Activated CD4-positive, alpha-beta T cell treated with anti-CD3 and anti-CD28 coated beads for 36 hours (primary cell): Measurements from ENCODE around the gene C1orf159. TPM values are rescaled to one million over a fixed set of nuclear protein-coding genes. Genes with fewer than 3 reads are reported as not detected.
"Not testable (repeated sequence)": the region's sequence is repeated elsewhere in the genome, so short reads cannot be mapped to it uniquely, and the experiment has no call there.

Experiments used
- ATAC-seq: fragments of 200-7000 bp; cut with Tn5 transposase; one replicate; pipeline ENCODE4 v1.10.0; 2021; ENCODE audit warnings: mild to moderate bottlenecking, moderate library complexity
- CTCF ChIA-PET: fragments of 350-600 bp; sonication (Branson Sonifier 250); formaldehyde crosslinking; loops from one replicate; lab custom pipeline; 2021; ENCODE audit warnings: antibody characterized with exemption; lab: Charles Lee
- POLR2A ChIA-PET: fragments of 350-600 bp; sonication (Branson Sonifier 250); formaldehyde crosslinking; loops from one replicate; lab custom pipeline; 2021; ENCODE audit warnings: antibody characterized with exemption, inconsistent platforms; lab: Charles Lee
- DNase-seq: peaks from one replicate; pipeline ENCODE4 v3.0.0-alpha.2; 2020
- H3K27ac Mint-ChIP-seq: one replicate; pipeline ENCODE4 v1.8.0; 2021; ENCODE audit warnings: mixed read lengths
- H3K27me3 Mint-ChIP-seq: one replicate; pipeline ENCODE4 v1.8.0; 2021; ENCODE audit warnings: mixed read lengths
- H3K36me3 Mint-ChIP-seq: one replicate; pipeline ENCODE4 v1.8.0; 2021; ENCODE audit warnings: low read depth, mixed read lengths
- H3K4me1 Mint-ChIP-seq: one replicate; pipeline ENCODE4 v1.8.0; 2021; ENCODE audit warnings: mixed read lengths
- H3K4me3 Mint-ChIP-seq: one replicate; pipeline ENCODE4 v1.8.0; 2021; ENCODE audit warnings: mild to moderate bottlenecking, moderate library complexity, mixed read lengths
- H3K9me3 Mint-ChIP-seq: one replicate; pipeline ENCODE4 v1.8.0; 2021; ENCODE audit warnings: low read depth, mixed read lengths
- intact Hi-C, 2 experiments: fragments of 100-400 bp; cut with DNase I in 1 of 2; cut with micrococcal nuclease in 1 of 2; formaldehyde crosslinking; loops; one replicate each; pipeline versions ENCODE4 v1.14.2 to v1.15.1; 2022 to 2024; cut with DNase I, micrococcal nuclease
- total RNA-seq, 2 experiments: library from RNA; stranded (reverse); gene quantifications; one replicate each; pipeline ENCODE4 v1.2.3, GENCODE V29; 2021

The C1orf159 gene
- total RNA-seq, 2 experiments from 2014 or later: 11.3 to 13.5 TPM

- peak overlapping the region; percentile 40 for H3K27ac Mint-ChIP-seq
- H3K9me3 Mint-ChIP-seq: peaks cover 12% of the 10 kb centered on the region
- POLR2A ChIA-PET: no interaction called here
- H3K36me3 Mint-ChIP-seq: peaks cover 17% of the 10 kb centered on the region
- peaks cover 30% of the 10 kb centered on the region for H3K4me1 Mint-ChIP-seq
- DNase-seq (no peak), ATAC-seq (no peak)
- no peak overlapping the region for H3K4me3 Mint-ChIP-seq
- intact Hi-C loops: no loop called here
- CTCF ChIA-PET: no interaction called here
- H3K27me3 Mint-ChIP-seq: peaks cover 9% of the 10 kb centered on the region
Observed at GRCh38 chr1:1099506-1100183, 16.2 kb downstream of the C1orf159 start.

GRCh38 chr1:1098681-1099421, 17.0 kb downstream of the C1orf159 start:
- ChIA-PET CTCF (no interaction called here), POLR2A (no interaction called here)
- no peak overlapping the region for H3K4me3 Mint-ChIP-seq
- H3K9me3 Mint-ChIP-seq: peaks cover 12% of the 10 kb centered on the region
- intact Hi-C loops: no loop called here
- peaks cover 17% of the 10 kb centered on the region for H3K36me3 Mint-ChIP-seq
- H3K4me1 Mint-ChIP-seq: peaks cover 23% of the 10 kb centered on the region
- DNase-seq (no peak), ATAC-seq (peak; percentile 74)
- H3K27me3 Mint-ChIP-seq: peaks cover 9% of the 10 kb centered on the region
- H3K27ac Mint-ChIP-seq: peak overlapping the region; percentile 64

GRCh38 chr1:1096136-1096535, 19.8 kb downstream of the C1orf159 start:
- H3K4me3 Mint-ChIP-seq, intact Hi-C loops, H3K27ac Mint-ChIP-seq, H3K27me3 Mint-ChIP-seq, POLR2A ChIA-PET, ATAC-seq, DNase-seq, CTCF ChIA-PET: not testable (repeated sequence)
- Mint-ChIP-seq H3K9me3 (peaks cover 12% of the 10 kb centered on the region), H3K4me1 (peaks cover 25% of the 10 kb centered on the region), H3K36me3 (peaks cover 16% of the 10 kb centered on the region)

GRCh38 chr1:1094981-1095380, 20.9 kb downstream of the C1orf159 start:
- Mint-ChIP-seq H3K36me3 (peaks cover 10% of the 10 kb centered on the region), H3K4me3 (no peak overlapping the region), H3K4me1 (peaks cover 22% of the 10 kb centered on the region), H3K9me3 (peaks cover 8% of the 10 kb centered on the region), H3K27ac (no peak overlapping the region), H3K27me3 (peaks cover 9% of the 10 kb centered on the region)
- POLR2A ChIA-PET: no interaction called here
- CTCF ChIA-PET: interaction anchor here (1.0 kb wide), 2 partner anchors 28 to 62 kb away, joined by 3 to 4 read pairs; no protein-coding TSS in a partner anchor
- intact Hi-C loops: no loop called here
- ATAC-seq: no peak
- no peak for DNase-seq

- intact Hi-C loops: no loop called here
- peaks cover 10% of the 10 kb centered on the region for H3K4me1 Mint-ChIP-seq
- peaks cover 2% of the 10 kb centered on the region for H3K36me3 Mint-ChIP-seq
- H3K27me3 Mint-ChIP-seq: no peaks in the 10 kb centered on the region
- no peaks in the 10 kb centered on the region for H3K9me3 Mint-ChIP-seq
- no peak for ATAC-seq
- H3K27ac Mint-ChIP-seq: no peak overlapping the region
- ChIA-PET POLR2A (no interaction called here), CTCF (no interaction called here)
- no peak for DNase-seq
- no peak overlapping the region for H3K4me3 Mint-ChIP-seq
Observed at GRCh38 chr1:1093610-1093943, 22.3 kb downstream of the C1orf159 start.

- ChIA-PET POLR2A (no interaction called here), CTCF (no interaction called here)
- Mint-ChIP-seq H3K4me1 (peaks cover 7% of the 10 kb centered on the region), H3K36me3 (peaks cover 2% of the 10 kb centered on the region), H3K9me3 (no peaks in the 10 kb centered on the region), H3K27ac (no peak overlapping the region), H3K4me3 (no peak overlapping the region), H3K27me3 (no peaks in the 10 kb centered on the region)
- ATAC-seq (peak; percentile 43), DNase-seq (no peak)
- intact Hi-C loops: no loop called here
Observed at GRCh38 chr1:1092894-1093609, 22.8 kb downstream of the C1orf159 start.

GRCh38 chr1:1092149-1092855, 23.6 kb downstream of the C1orf159 start:
- CTCF ChIA-PET: no interaction called here
- no peaks in the 10 kb centered on the region for H3K27me3 Mint-ChIP-seq

GRCh38 chr1:1091344-1092148, 24.3 kb downstream of the C1orf159 start:
- POLR2A ChIA-PET: no interaction called here

More at GRCh38 chr1:1092149-1092855, 23.6 kb downstream of the C1orf159 start:
- Mint-ChIP-seq H3K27ac (no peak overlapping the region), H3K9me3 (no peaks in the 10 kb centered on the region), H3K4me1 (peaks cover 3% of the 10 kb centered on the region), H3K4me3 (no peak overlapping the region), H3K36me3 (peaks cover 2% of the 10 kb centered on the region)
- DNase-seq (no peak), ATAC-seq (no peak)
- POLR2A ChIA-PET: no interaction called here
- intact Hi-C loops: no loop called here

GRCh38 chr1:1090424-1091343, 25.2 kb downstream of the C1orf159 start:
- CTCF ChIA-PET: no interaction called here
- POLR2A ChIA-PET: interaction anchor here (0.6 kb wide), 1 partner anchor 98 kb away, joined by 3 read pairs; no protein-coding TSS in a partner anchor
- Mint-ChIP-seq H3K4me1 (peaks cover 3% of the 10 kb centered on the region), H3K27ac (no peak overlapping the region), H3K27me3 (no peaks in the 10 kb centered on the region), H3K4me3 (no peak overlapping the region), H3K9me3 (no peaks in the 10 kb centered on the region), H3K36me3 (peaks cover 2% of the 10 kb centered on the region)
- DNase-seq (no peak), ATAC-seq (no peak)
- intact Hi-C loops: loop anchor here in 1 of 2 experiments (1.0 kb wide), 1 partner anchor 31 kb away; no protein-coding TSS in a partner anchor

More at GRCh38 chr1:1091344-1092148, 24.3 kb downstream of the C1orf159 start:
- no peaks in the 10 kb centered on the region for H3K9me3 Mint-ChIP-seq
- peak; percentile 64 for ATAC-seq
- H3K27me3 Mint-ChIP-seq: no peaks in the 10 kb centered on the region
- H3K4me1 Mint-ChIP-seq: peaks cover 3% of the 10 kb centered on the region
- no peak overlapping the region for H3K27ac Mint-ChIP-seq
- intact Hi-C loops: loop anchor here in 1 of 2 experiments (1.0 kb wide), 1 partner anchor 32 kb away; no protein-coding TSS in a partner anchor
- H3K4me3 Mint-ChIP-seq: no peak overlapping the region
- CTCF ChIA-PET: no interaction called here
- H3K36me3 Mint-ChIP-seq: peaks cover 2% of the 10 kb centered on the region
- peak; percentile 61 for DNase-seq
